RPMI8226 (cell line): ENCODE data around the gene C3orf33.

ENCODE experiments used
- DNase-seq: peaks from one replicate; pipeline ENCODE4 v3.0.0-alpha.2; 2015

Gene C3orf33

DNA sequence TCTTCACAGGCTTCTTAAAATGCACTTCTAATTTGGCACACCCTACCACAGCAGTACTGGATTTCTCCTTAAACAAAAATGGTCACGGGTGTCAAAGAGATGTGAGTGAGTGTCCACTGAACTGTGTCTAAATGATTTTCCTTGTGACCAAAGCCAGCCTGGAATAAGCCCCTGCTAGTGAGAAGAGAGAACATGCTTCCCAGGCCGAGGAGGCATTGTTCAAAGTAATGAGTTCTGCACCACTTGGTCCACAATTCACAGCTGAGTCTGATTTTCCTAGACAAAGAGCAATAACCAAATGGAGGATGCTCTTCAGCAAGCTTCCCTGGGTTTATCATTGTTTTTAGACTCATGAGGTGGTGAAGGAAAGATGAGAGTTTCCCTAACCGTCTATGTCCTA is 65.0 kb downstream of the C3orf33 start:
- no peak for DNase-seq

DNA sequence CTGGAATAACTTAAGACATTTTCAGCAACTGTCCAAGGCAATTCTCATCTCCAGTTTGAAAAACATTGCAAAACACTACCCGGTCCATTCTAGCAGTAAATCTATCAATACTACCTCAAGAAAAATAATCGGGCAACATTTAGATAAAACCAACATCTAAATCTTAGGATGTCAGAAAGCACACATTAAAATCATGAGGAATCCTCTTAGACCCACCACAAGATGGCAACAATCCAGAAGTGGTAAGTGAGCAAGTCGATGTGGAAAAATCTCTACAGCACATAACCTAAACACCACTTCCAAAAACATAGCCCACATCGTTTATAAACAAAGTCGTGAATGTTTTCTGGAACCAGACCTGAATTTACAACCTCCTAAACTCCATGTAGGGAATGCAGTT is 66.9 kb downstream of the C3orf33 start:
- DNase-seq: peak; percentile 47

GRCh38 chr3:155738580-155739076 is 67.5 kb downstream of the C3orf33 start:
- no peak for DNase-seq

DNA sequence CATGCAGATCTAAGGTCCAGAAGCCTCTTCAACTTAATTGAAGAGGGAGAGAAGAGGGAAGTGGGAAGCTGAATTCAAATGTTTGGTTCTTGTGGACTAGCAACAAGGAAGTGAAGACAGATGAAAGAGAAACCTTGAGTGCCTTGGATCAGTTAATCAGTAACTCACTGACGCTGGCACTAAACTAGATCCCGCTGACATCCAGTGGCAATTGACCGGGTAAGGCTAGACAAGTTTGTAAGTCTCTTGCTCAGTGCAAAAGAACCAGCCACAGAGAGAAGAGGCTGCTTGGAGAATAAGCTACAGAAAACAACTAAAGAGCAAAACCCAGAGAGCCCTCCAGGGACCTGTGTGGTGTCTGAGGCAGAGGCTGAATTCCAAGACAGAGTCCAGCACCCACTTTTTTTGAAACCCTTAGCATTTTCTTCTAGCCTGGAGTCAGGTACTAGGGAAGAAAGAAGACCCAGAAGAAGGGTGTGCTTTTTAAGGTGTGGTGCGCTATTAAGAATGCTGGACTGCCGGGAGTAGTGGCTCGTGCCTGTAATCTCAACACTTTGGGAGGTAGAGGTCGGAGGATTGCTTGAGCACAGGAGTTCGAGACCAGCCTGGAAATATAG is 68.1 kb downstream of the C3orf33 start:
- peak; percentile 32 for DNase-seq

- no peak for DNase-seq
Measured at GRCh38 chr3:155736381-155736780, 69.7 kb downstream of the C3orf33 start.

GRCh38 chr3:155730843-155731242 is 75.2 kb downstream of the C3orf33 start:
- DNase-seq: no peak

GRCh38 chr3:155727836-155728235 is 78.2 kb downstream of the C3orf33 start:
- no peak for DNase-seq

- DNase-seq: no peak
Measured at GRCh38 chr3:155714295-155714718, 91.8 kb downstream of the C3orf33 start.
